ENCODE measurements around the gene GMDS. TPM values are rescaled to one million over a fixed set of nuclear protein-coding genes. Genes with fewer than 3 reads are reported as not detected.

GMDS gene
- total RNA-seq, 1 donor from 2014 or later = 19.9 TPM

- H3K4me1 ChIP-seq = no peaks in the 10 kb centered on the region
- DNase-seq (ENCODE audit: low spot score in 2 of 2) = no peak
- no peak for TF ChIP-seq CTCF (IDR thresholded peaks at IDR 0.05)
- no peak overlapping the region for H3K27ac ChIP-seq
- no peak overlapping the region for H3K4me3 ChIP-seq
- no peaks in the 10 kb centered on the region for H3K36me3 ChIP-seq
- H3K9me3 ChIP-seq = no peaks in the 10 kb centered on the region
- intact Hi-C loops (cut with DNase I) = no loop called here
- no peaks in the 10 kb centered on the region for H3K27me3 ChIP-seq
Observed at GRCh38 chr6:2185466-2185865, 59.9 kb downstream of the GMDS start.

- Histone ChIP-seq H3K36me3 (no peaks in the 10 kb centered on the region), H3K27ac (no peak overlapping the region), H3K27me3 (no peaks in the 10 kb centered on the region), H3K4me3 (no peak overlapping the region), H3K9me3 (no peaks in the 10 kb centered on the region), H3K4me1 (peaks cover 0 to under 1% of the 10 kb centered on the region in 2 donors)
- intact Hi-C loops (cut with DNase I) = no loop called here
- no peak for DNase-seq (ENCODE audit: low spot score in 2 of 2)
- TF ChIP-seq CTCF (IDR thresholded peaks at IDR 0.05) = no peak
Observed at GRCh38 chr6:2184700-2185455, 60.5 kb downstream of the GMDS start.

- peaks cover 0 to 2% of the 10 kb centered on the region in 2 donors for H3K4me1 ChIP-seq
- no peak overlapping the region for H3K4me3 ChIP-seq
- no peak for DNase-seq (ENCODE audit: low spot score in 2 of 2)
- H3K27ac ChIP-seq = no peak overlapping the region
- intact Hi-C loops (cut with DNase I) = no loop called here
- H3K27me3 ChIP-seq = no peaks in the 10 kb centered on the region
- H3K9me3 ChIP-seq = no peaks in the 10 kb centered on the region
- H3K36me3 ChIP-seq = no peaks in the 10 kb centered on the region
- no peak for TF ChIP-seq CTCF (IDR thresholded peaks at IDR 0.05)
Observed at GRCh38 chr6:2183752-2184151, 61.7 kb downstream of the GMDS start.

DNA sequence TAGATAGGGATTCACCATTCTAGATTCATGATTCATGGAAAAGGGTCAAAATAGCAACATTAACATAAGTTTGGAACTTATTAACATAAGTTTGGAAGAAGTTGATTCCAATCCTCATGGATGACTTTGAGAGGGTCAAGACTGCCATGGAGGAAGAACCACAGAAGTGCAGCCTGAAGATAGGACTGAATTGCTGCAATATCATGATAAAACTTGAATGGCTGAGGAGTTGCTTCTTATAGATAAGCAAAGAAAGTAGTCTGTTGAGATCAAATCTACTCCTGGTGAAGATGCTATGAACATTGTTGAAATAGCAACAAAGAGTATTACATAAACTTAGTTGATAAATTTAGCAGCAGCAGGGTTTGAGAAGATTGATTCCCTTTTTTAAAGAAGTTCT lies 62.2 kb downstream of the GMDS start:
- Histone ChIP-seq H3K4me3 (no peak overlapping the region), H3K36me3 (no peaks in the 10 kb centered on the region), H3K27me3 (no peaks in the 10 kb centered on the region), H3K27ac (no peak overlapping the region), H3K4me1 (peaks cover 0 to 2% of the 10 kb centered on the region in 2 donors), H3K9me3 (no peaks in the 10 kb centered on the region)
- intact Hi-C loops (cut with DNase I) = no loop called here
- no peak for DNase-seq (ENCODE audit: low spot score in 2 of 2)
- TF ChIP-seq CTCF (IDR thresholded peaks at IDR 0.05) = no peak

- Histone ChIP-seq H3K4me1 (peaks cover 0 to 2% of the 10 kb centered on the region in 2 donors), H3K36me3 (no peaks in the 10 kb centered on the region), H3K9me3 (no peaks in the 10 kb centered on the region), H3K27ac (no peak overlapping the region), H3K27me3 (no peaks in the 10 kb centered on the region), H3K4me3 (no peak overlapping the region)
- TF ChIP-seq CTCF (IDR thresholded peaks at IDR 0.05) = no peak
- intact Hi-C loops (cut with DNase I) = no loop called here
- no peak for DNase-seq (ENCODE audit: low spot score in 2 of 2)
Observed at GRCh38 chr6:2182251-2182650, 63.2 kb downstream of the GMDS start.
